H1 (cell line): ENCODE measurements around the gene CADM1. TPM values are rescaled to one million over a fixed set of nuclear protein-coding genes. Genes with fewer than 3 reads are reported as not detected.

Source experiments
- BACH1 ChIP-seq: IDR thresholded peaks from 2 replicates; pipeline ENCODE4 v1.6.1; 2012; ENCODE audit warnings: low read length, improper control_type of control experiment
- CHD2 ChIP-seq: IDR thresholded peaks from 2 replicates; pipeline ENCODE4 v1.6.1; 2012; ENCODE audit warnings: low read length, improper control_type of control experiment
- CHD7 ChIP-seq: fragments of 300-600 bp; sonication (generic); IDR thresholded peaks from 2 replicates; pipeline ENCODE4 v1.7.1; 2012; ENCODE audit warnings: low read length, moderate library complexity, mild to moderate bottlenecking, inconsistent platforms; ENCODE audit not compliant: insufficient replicate concordance
- SAP30 ChIP-seq: fragments of 300-600 bp; sonication (generic); IDR thresholded peaks from 2 replicates; pipeline ENCODE4 v1.7.1; 2012; ENCODE audit warnings: low read length, moderate library complexity, mild to moderate bottlenecking, inconsistent platforms; ENCODE audit not compliant: insufficient read depth, insufficient replicate concordance
- polyA plus RNA-seq, 7 experiments: library from polyadenylated mRNA; depleted of rRNA in 3 of 7; stranded (reverse) in 5 of 7; unstranded in 2 of 7; fragments of >200 nt in 5 of 7; fragments of 200-250 nt in 2 of 7; gene quantifications; 1 replicate in 5 of 7; 2 replicates in 1 of 7; 4 replicates in 1 of 7; pipeline versions ENCODE4 v1.2.1 to v1.2.3, GENCODE V29; 2011 to 2013; ENCODE audit warnings: missing spikeins in 2 of 7, mixed read lengths in 2 of 7
- total RNA-seq: library from RNA; stranded (reverse); fragmentation: NEBNext Ultra II Directional; extraction: Animal tissue kit (Norgen Biotek cat#: 25700); gene quantifications from 2 replicates; pipeline ENCODE4 v1.2.1, GENCODE V29; 2021

The CADM1 gene
- total and polyA plus RNA-seq, 2 of the 8 experiments (the other 6 are each of a cell fraction or from before 2014, with no cell fraction given): 8.3 to 25.3 TPM

DNA sequence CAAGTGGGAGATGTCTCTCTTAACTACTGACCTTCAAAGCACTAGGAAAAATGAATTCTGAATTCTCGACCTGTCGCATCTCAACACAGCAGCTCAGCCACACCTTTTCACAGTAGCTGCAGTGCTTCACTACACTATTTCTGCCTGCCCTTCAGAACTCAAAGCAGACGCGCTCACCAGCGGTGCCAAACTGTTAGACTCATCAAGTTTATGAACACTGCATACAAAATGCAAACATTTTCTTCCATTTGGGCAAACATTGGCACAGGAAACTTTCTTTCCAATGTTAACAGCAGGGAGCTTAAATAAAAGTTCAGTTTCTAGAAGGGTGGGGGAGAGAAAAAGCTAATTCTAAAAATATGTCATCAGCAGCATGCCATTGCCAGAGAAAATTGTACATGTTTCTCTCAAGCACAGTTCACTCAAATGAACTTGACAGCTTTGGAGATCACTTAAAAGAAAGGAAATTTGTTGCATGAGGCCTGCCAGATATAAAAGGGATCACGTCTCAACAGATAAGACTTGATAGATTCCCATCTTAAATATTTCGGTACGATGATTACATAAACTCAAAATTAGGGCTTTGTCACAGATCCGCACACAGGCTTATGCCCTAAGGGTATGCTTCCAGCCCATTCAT is 82.7 kb downstream of the CADM1 start (continued):
- TF ChIP-seq CHD7: no peak
- no peak for TF ChIP-seq CHD2
- TF ChIP-seq BACH1: no peak
- no peak for TF ChIP-seq SAP30
